ENCODE data around the gene BEND6. TPM values are rescaled to one million over a fixed set of nuclear protein-coding genes. Genes with fewer than 3 reads are reported as not detected.

Gene BEND6
- polyA plus RNA-seq, 1 donor from 2014 or later = 8.6 TPM

DNA sequence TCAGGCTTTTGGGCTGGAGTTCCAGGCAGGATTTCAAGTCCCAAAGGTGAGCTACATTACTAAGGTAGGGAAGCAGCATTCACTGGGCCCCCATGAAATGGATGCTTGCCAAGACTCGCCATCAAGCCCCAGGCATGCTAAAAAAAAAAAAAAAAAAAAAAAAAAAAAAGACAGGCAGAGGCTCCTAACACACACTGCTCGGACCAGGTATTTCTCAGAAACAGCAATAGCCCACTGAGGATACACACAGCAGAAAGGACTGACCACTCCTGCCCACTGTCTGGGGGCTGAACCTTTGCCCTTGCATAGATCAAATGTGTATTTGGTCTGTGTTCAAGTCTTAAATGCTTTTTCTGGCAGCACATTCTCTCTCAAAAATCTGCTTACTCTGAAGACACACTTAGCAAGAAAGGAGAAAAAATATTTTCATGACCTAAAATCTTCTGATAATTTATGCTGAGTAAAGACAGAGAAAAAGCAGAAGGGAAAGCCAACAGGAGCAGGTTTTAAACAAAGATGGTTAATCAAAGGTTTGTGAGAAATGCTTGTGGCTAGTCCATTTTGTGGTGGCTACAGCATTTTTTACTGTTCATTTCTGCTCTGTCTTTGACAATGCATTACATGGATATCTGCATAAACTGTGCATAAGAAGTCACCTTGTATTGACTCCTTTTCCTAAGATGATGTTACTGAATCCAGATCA, 37.9 kb upstream of the BEND6 start:
- Histone ChIP-seq H3K27ac (ENCODE audit: low read length) (no peak overlapping the region), H3K79me2 (replicated peaks; ENCODE audit: insufficient read depth, low read length) (no peaks in the 10 kb centered on the region), H3F3A (ENCODE audit: insufficient read depth, low read length, poor library complexity, severe bottlenecking) (no peaks in the 10 kb centered on the region), H4K20me1 (ENCODE audit: insufficient read depth) (no peaks in the 10 kb centered on the region), H2AFZ (ENCODE audit: low read depth, low read length) (no peak overlapping the region), H3K9ac (ENCODE audit: low read length) (no peak overlapping the region), H3K9me3 (ENCODE audit: low read length) (no peaks in the 10 kb centered on the region), H3K4me3 (ENCODE audit: low read length) (no peak overlapping the region), H3K36me3 (ENCODE audit: insufficient read depth, low read length) (no peaks in the 10 kb centered on the region), H3K4me2 (ENCODE audit: low read length) (no peak overlapping the region), H3K27me3 (ENCODE audit: insufficient read depth, low read depth, low read length) (no peaks in the 10 kb centered on the region), H3K9me2 (ENCODE audit: insufficient read depth, low read length) (no peaks in the 10 kb centered on the region)
- TF ChIP-seq SMC3 (conservative IDR thresholded peaks at IDR 0.05; ENCODE audit: poor library complexity) (no peak), TAF1 (IDR thresholded peaks at IDR 0.05; ENCODE audit: low read depth) (no peak), CTCF (IDR thresholded peaks at IDR 0.05; ENCODE audit: poor library complexity, severe bottlenecking) (no peak), EP300 (conservative IDR thresholded peaks at IDR 0.05; ENCODE audit: poor library complexity, severe bottlenecking) (no peak), EZH2 (IDR thresholded peaks at IDR 0.05; ENCODE audit: borderline replicate concordance, insufficient read depth, low read length, poor library complexity, severe bottlenecking) (no peak), RAD21 (conservative IDR thresholded peaks at IDR 0.05) (no peak), POLR2AphosphoS5 (IDR thresholded peaks at IDR 0.05) (no peak), MXI1 (conservative IDR thresholded peaks at IDR 0.05; ENCODE audit: poor library complexity, severe bottlenecking) (no peak)
- TF ChIP-seq, protein P1, sequence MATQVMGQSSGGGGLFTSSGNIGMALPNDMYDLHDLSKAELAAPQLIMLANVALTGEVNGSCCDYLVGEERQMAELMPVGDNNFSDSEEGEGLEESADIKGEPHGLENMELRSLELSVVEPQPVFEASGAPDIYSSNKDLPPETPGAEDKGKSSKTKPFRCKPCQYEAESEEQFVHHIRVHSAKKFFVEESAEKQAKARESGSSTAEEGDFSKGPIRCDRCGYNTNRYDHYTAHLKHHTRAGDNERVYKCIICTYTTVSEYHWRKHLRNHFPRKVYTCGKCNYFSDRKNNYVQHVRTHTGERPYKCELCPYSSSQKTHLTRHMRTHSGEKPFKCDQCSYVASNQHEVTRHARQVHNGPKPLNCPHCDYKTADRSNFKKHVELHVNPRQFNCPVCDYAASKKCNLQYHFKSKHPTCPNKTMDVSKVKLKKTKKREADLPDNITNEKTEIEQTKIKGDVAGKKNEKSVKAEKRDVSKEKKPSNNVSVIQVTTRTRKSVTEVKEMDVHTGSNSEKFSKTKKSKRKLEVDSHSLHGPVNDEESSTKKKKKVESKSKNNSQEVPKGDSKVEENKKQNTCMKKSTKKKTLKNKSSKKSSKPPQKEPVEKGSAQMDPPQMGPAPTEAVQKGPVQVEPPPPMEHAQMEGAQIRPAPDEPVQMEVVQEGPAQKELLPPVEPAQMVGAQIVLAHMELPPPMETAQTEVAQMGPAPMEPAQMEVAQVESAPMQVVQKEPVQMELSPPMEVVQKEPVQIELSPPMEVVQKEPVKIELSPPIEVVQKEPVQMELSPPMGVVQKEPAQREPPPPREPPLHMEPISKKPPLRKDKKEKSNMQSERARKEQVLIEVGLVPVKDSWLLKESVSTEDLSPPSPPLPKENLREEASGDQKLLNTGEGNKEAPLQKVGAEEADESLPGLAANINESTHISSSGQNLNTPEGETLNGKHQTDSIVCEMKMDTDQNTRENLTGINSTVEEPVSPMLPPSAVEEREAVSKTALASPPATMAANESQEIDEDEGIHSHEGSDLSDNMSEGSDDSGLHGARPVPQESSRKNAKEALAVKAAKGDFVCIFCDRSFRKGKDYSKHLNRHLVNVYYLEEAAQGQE (IDR thresholded peaks at IDR 0.05; ENCODE audit: borderline replicate concordance) = no peak

- no peaks in the 10 kb centered on the region for H3F3A ChIP-seq (ENCODE audit: insufficient read depth, low read length, poor library complexity, severe bottlenecking)
- H3K79me2 ChIP-seq (replicated peaks; ENCODE audit: insufficient read depth, low read length) = no peaks in the 10 kb centered on the region
- no peak overlapping the region for H3K27ac ChIP-seq (ENCODE audit: low read length)
These were observed 32.3 kb upstream of the BEND6 start for GRCh38 chr6:56922645-56923044.

More at GRCh38 chr6:56922645-56923044, 32.3 kb upstream of the BEND6 start:
- Histone ChIP-seq H3K4me2 (ENCODE audit: low read length) (no peak overlapping the region), H4K20me1 (ENCODE audit: insufficient read depth) (no peaks in the 10 kb centered on the region), H3K9ac (ENCODE audit: low read length) (no peak overlapping the region), H2AFZ (ENCODE audit: low read depth, low read length) (no peak overlapping the region), H3K9me3 (ENCODE audit: low read length) (no peaks in the 10 kb centered on the region), H3K36me3 (ENCODE audit: insufficient read depth, low read length) (no peaks in the 10 kb centered on the region), H3K9me2 (ENCODE audit: insufficient read depth, low read length) (no peaks in the 10 kb centered on the region), H3K4me3 (ENCODE audit: low read length) (no peak overlapping the region), H3K27me3 (ENCODE audit: insufficient read depth, low read depth, low read length) (no peaks in the 10 kb centered on the region)
- TF ChIP-seq SMC3 (conservative IDR thresholded peaks at IDR 0.05; ENCODE audit: poor library complexity) = no peak
- TF ChIP-seq EZH2 (IDR thresholded peaks at IDR 0.05; ENCODE audit: borderline replicate concordance, insufficient read depth, low read length, poor library complexity, severe bottlenecking) = no peak
- no peak for TF ChIP-seq POLR2AphosphoS5 (IDR thresholded peaks at IDR 0.05)
- TF ChIP-seq EP300 (conservative IDR thresholded peaks at IDR 0.05; ENCODE audit: poor library complexity, severe bottlenecking) = no peak
- no peak for TF ChIP-seq TAF1 (IDR thresholded peaks at IDR 0.05; ENCODE audit: low read depth)
- TF ChIP-seq CTCF (IDR thresholded peaks at IDR 0.05; ENCODE audit: poor library complexity, severe bottlenecking) = no peak
- TF ChIP-seq RAD21 (conservative IDR thresholded peaks at IDR 0.05) = no peak
- TF ChIP-seq, protein P1 (IDR thresholded peaks at IDR 0.05; ENCODE audit: borderline replicate concordance) = no peak
- TF ChIP-seq MXI1 (conservative IDR thresholded peaks at IDR 0.05; ENCODE audit: poor library complexity, severe bottlenecking) = no peak

Measured in neural cell (in vitro differentiated cells).